ENCODE data around the gene MAP3K15.

Gene MAP3K15

GRCh38 chrX:19392703-19393102, 122.6 kb downstream of the MAP3K15 start:
- DNase-seq, result no peak

GRCh38 chrX:19392078-19392477, 123.2 kb downstream of the MAP3K15 start:
- no peak for DNase-seq

GRCh38 chrX:19389227-19389845, 126.0 kb downstream of the MAP3K15 start:
- no peak for DNase-seq

- peak; percentile 12 for DNase-seq
Observed at GRCh38 chrX:19388741-19389140, 126.6 kb downstream of the MAP3K15 start.

- DNase-seq, result no peak
Observed at GRCh38 chrX:19388064-19388679, 127.1 kb downstream of the MAP3K15 start.

GRCh38 chrX:19386679-19387078, 128.6 kb downstream of the MAP3K15 start:
- DNase-seq, result no peak

- DNase-seq, result peak; percentile 27
Observed at GRCh38 chrX:19382555-19383145, 132.7 kb downstream of the MAP3K15 start.

- DNase-seq, result no peak
Observed at GRCh38 chrX:19381326-19381725, 134.0 kb downstream of the MAP3K15 start.

GRCh38 chrX:19377799-19378198, 137.5 kb downstream of the MAP3K15 start:
- DNase-seq, result no peak

GRCh38 chrX:19375546-19375945, 139.8 kb downstream of the MAP3K15 start:
- no peak for DNase-seq

GRCh38 chrX:19373351-19373891, 141.9 kb downstream of the MAP3K15 start:
- no peak for DNase-seq

GRCh38 chrX:19372547-19373331, 142.6 kb downstream of the MAP3K15 start:
- peak; percentile 4 for DNase-seq

- peak; percentile 59 for DNase-seq
Observed at GRCh38 chrX:19372170-19372546, 143.2 kb downstream of the MAP3K15 start.

- peak; percentile 59 for DNase-seq
Observed at GRCh38 chrX:19370061-19370460, 145.2 kb downstream of the MAP3K15 start.

GRCh38 chrX:19368576-19368975, 146.7 kb downstream of the MAP3K15 start:
- peak; percentile 7 for DNase-seq

- DNase-seq, result no peak
Observed at GRCh38 chrX:19361701-19362100, 153.6 kb downstream of the MAP3K15 start.

GRCh38 chrX:19360903-19361302, 154.4 kb downstream of the MAP3K15 start:
- no peak for DNase-seq

- DNase-seq, result no peak
Observed at GRCh38 chrX:19358521-19358920, 156.8 kb downstream of the MAP3K15 start.

GRCh38 chrX:19354625-19355024, 160.7 kb downstream of the MAP3K15 start:
- DNase-seq, result no peak

GRCh38 chrX:19350941-19351384, 164.3 kb downstream of the MAP3K15 start:
- DNase-seq, result no peak

- no peak for DNase-seq
Observed at GRCh38 chrX:19349264-19349663, 166.0 kb downstream of the MAP3K15 start.

- no peak for DNase-seq
Observed at GRCh38 chrX:19347916-19348315, 167.4 kb downstream of the MAP3K15 start.

- DNase-seq, result no peak
Observed at GRCh38 chrX:19344661-19345060, 170.6 kb downstream of the MAP3K15 start.
